ENCODE results near the gene TWIST2.

DNA sequence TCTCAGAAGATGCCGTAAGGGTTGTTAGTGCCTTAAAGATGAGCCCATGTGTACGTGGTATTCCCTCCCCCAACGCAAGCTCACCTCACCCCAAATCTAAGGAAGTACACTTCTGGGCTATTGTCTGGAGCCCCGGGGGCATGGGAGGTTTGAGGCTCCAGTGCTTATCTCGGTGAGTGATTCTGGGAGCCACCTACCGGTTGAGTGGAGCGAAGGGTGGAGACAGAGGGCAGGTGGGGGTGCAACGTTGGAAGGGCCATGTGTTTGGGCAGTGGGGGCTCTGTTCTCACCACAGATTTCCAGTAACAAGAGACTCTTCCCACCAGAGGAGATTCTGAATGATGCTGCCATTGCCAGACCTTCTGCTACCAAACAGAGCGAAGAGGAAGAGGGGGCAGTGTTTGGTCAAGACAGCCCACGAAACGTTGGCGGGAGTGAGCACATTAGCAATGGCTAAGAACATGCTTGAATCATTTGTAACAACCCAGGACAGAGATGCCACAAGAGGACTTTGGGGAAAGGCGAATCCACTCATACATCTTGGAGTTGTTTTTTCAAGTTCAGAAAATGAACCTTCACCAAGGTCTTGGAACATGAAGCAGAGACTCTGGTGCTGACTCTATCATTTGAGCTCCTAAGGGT lies 38.7 kb downstream of the TWIST2 start:
- TF ChIP-seq, protein P1, sequence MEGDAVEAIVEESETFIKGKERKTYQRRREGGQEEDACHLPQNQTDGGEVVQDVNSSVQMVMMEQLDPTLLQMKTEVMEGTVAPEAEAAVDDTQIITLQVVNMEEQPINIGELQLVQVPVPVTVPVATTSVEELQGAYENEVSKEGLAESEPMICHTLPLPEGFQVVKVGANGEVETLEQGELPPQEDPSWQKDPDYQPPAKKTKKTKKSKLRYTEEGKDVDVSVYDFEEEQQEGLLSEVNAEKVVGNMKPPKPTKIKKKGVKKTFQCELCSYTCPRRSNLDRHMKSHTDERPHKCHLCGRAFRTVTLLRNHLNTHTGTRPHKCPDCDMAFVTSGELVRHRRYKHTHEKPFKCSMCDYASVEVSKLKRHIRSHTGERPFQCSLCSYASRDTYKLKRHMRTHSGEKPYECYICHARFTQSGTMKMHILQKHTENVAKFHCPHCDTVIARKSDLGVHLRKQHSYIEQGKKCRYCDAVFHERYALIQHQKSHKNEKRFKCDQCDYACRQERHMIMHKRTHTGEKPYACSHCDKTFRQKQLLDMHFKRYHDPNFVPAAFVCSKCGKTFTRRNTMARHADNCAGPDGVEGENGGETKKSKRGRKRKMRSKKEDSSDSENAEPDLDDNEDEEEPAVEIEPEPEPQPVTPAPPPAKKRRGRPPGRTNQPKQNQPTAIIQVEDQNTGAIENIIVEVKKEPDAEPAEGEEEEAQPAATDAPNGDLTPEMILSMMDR (IDR thresholded peaks at IDR 0.05), result no peak
- TF ChIP-seq POLR2AphosphoS5 (IDR thresholded peaks at IDR 0.05), result no peak

Data from prostate gland (tissue), 2 donors.